Measurements from ENCODE around the gene C11orf71. TPM values are rescaled to one million over a fixed set of nuclear protein-coding genes. Genes with fewer than 3 reads are reported as not detected.
A peak's percentile ranks its signal among the peaks of the same experiment; 100 is the strongest.

The C11orf71 gene, protein sequence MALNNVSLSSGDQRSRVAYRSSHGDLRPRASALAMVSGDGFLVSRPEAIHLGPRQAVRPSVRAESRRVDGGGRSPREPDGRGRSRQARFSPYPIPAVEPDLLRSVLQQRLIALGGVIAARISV
- total RNA-seq: 1.5 and 3.0 TPM in 2 replicates

DNA sequence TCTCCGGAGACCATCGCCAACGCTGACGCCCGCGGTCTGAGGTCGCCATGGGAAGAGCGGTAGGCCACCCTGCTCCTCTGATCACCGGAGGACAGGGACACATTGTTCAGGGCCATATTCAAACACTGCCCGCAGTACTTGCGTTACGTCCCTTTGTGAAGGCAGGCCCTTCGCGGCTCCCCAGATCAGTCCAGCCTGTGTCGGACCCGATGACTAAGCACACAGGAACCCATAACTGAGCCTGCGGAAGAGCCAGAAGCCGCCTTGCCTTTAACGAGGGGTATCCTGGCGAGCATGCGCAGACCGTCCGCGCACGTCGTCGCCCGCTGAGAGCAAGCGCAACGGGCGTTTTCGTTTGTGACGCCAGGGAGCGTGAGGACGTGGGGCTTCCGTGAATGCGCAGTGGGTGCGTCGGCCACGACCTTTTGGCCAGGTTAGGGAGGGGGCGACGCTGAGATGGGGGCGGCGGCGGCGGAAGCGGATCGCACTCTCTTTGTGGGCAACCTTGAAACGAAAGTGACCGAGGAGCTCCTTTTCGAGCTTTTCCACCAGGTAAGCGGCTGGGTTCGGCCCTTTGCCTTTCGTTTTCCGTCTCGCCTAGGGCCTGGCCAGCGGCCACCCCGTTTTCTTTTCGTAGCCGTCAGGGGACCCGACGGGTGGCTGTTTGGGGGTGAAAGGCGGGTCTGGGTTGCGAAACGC lies at the start of gene C11orf71, which contains the start of gene RBM7:
Gene C11orf71, minus strand, starts transcription at position 296 of the 699 bp plus-strand sequence. Its CDS starts 180 bp downstream, at position 116.
Gene RBM7, plus strand, starts transcription at position 451 of the 699 bp plus-strand sequence. Its CDS starts 6 bp downstream, at position 457.
- TF ChIP-seq, protein P1, sequence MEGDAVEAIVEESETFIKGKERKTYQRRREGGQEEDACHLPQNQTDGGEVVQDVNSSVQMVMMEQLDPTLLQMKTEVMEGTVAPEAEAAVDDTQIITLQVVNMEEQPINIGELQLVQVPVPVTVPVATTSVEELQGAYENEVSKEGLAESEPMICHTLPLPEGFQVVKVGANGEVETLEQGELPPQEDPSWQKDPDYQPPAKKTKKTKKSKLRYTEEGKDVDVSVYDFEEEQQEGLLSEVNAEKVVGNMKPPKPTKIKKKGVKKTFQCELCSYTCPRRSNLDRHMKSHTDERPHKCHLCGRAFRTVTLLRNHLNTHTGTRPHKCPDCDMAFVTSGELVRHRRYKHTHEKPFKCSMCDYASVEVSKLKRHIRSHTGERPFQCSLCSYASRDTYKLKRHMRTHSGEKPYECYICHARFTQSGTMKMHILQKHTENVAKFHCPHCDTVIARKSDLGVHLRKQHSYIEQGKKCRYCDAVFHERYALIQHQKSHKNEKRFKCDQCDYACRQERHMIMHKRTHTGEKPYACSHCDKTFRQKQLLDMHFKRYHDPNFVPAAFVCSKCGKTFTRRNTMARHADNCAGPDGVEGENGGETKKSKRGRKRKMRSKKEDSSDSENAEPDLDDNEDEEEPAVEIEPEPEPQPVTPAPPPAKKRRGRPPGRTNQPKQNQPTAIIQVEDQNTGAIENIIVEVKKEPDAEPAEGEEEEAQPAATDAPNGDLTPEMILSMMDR (conservative IDR thresholded peaks at IDR 0.05; ENCODE audit: low read depth, low read length): peak; percentile 7
- H3K4me3 ChIP-seq (ENCODE audit: low read depth, low read length): peak within 1 kb of the TSS; percentile 63
- DNase-seq (ENCODE audit: low read depth): peak; percentile 84

DNA sequence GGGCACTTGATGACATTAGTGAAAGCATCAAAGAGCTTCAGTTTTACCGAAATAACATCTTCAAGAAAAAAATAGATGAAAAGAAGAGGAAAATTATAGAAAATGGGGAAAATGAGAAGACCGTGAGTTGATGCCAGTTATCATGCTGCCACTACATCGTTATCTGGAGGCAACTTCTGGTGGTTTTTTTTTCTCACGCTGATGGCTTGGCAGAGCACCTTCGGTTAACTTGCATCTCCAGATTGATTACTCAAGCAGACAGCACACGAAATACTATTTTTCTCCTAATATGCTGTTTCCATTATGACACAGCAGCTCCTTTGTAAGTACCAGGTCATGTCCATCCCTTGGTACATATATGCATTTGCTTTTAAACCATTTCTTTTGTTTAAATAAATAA lies 49.5 kb upstream of the C11orf71 start:
- H3K4me3 ChIP-seq (ENCODE audit: low read depth, low read length): no peak overlapping the region
- TF ChIP-seq, protein P1 (conservative IDR thresholded peaks at IDR 0.05; ENCODE audit: low read depth, low read length): no peak
- no peak for DNase-seq (ENCODE audit: low read depth)

DNA sequence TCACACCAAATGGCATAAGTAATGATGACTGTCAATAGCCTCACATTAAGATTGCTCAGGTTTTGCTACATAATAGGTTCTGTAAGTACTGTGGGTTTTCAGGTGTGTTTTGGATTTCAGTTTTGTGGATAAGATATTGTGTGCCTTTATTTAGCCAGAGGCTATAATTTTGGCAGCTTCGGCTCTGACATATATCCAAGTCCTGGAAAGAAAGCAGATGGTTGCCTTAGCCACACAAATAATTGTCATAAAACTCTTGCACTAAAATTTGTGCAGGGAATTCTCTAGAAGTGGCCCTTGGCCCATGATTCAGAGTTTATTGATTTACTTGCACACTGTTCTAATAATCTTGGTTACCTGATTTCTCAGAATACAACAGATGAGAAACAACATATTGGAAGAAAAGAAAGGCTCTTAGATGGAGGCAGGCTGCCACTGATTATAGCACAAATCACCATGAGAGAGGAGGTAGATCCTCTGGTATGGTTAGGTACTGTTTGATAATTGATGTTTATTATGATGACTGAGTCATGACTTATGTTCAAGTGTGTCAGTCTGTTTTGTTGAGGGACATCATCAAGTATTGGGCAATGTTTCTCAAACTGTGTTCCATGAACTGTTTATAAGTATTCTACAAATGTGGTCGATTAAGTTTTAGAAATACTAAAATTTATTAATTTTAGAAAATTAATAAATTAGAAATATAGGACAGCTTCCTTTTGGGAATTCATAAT lies 48.6 kb upstream of the C11orf71 start:
- TF ChIP-seq, protein P1 (conservative IDR thresholded peaks at IDR 0.05; ENCODE audit: low read depth, low read length): no peak
- no peak for DNase-seq (ENCODE audit: low read depth)
- H3K4me3 ChIP-seq (ENCODE audit: low read depth, low read length): no peak overlapping the region

DNA sequence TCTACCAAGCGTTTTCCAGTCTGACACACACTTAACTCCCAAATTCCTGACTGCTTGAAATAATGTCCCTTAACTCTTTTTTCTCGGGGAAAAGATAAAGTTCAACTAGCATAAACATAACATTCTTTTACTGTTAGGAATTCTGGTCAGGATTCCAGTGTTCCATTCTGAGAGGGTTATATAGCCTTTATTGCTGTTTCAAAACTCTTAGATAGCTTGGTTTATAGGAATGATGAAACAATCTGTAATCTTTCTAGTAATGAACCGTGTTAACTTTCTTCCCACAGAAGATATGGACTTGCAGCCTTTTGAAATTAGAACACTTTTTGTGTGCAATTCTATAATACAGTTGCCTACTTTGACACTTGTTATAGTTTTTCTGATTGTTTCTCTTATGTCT lies 47.6 kb upstream of the C11orf71 start:
- TF ChIP-seq, protein P1 (conservative IDR thresholded peaks at IDR 0.05; ENCODE audit: low read depth, low read length): no peak
- H3K4me3 ChIP-seq (ENCODE audit: low read depth, low read length): no peak overlapping the region
- DNase-seq (ENCODE audit: low read depth): no peak

DNA sequence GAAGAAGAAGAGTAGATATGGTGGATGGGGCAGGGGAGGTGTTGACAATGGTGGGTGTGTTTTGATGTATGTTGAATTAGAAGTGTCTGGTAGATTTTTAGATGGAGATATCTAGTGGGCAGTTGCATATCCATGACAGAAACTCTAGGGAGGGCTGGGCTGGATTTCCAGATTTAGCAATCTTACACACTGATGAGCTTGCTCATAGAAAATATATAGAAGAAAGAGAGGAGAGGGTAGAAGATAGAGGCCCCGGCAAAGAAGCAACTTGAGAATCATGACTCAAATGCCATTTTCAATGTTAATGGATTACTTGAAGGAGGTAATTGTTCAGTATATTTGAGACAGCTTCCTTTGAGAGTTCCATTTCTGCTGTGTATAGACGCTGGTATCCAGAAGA lies 47.1 kb upstream of the C11orf71 start:
- no peak for DNase-seq (ENCODE audit: low read depth)
- TF ChIP-seq, protein P1 (conservative IDR thresholded peaks at IDR 0.05; ENCODE audit: low read depth, low read length): no peak

DNA sequence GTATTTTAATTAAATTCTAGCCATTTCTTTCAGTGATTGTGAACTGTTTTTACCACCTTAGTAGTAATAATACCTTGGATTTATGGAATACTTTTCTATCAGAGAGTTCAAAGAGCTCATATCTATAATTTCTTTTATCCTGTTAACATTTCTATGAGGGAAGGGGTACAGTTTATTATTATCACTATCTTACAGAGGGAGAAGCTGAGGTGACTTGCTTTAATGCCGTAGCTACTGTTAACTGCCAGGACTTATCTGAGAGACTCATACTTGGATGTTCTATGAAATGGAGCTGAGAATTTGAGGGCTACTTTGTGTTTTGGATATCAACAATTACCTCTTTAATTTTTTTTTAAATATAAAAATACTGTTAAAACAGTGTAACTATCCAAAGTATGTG lies 42.2 kb upstream of the C11orf71 start:
- TF ChIP-seq, protein P1 (conservative IDR thresholded peaks at IDR 0.05; ENCODE audit: low read depth, low read length): no peak
- DNase-seq (ENCODE audit: low read depth): no peak
- no peak overlapping the region for H3K4me3 ChIP-seq (ENCODE audit: low read depth, low read length)

More for the DNA sequence above, 47.1 kb upstream of the C11orf71 start:
- no peak overlapping the region for H3K4me3 ChIP-seq (ENCODE audit: low read depth, low read length)

All from epithelial cell of proximal tubule (primary cell).